Measurements from ENCODE around the gene GSE1. TPM values are rescaled to one million over a fixed set of nuclear protein-coding genes. Genes with fewer than 3 reads are reported as not detected.

The GSE1 gene
- polyA plus RNA-seq, 1 donor: 70.2 TPM

- no peak for DNase-seq
Observed at GRCh38 chr16:85574672-85575475, 38.2 kb upstream of the GSE1 start.

DNA sequence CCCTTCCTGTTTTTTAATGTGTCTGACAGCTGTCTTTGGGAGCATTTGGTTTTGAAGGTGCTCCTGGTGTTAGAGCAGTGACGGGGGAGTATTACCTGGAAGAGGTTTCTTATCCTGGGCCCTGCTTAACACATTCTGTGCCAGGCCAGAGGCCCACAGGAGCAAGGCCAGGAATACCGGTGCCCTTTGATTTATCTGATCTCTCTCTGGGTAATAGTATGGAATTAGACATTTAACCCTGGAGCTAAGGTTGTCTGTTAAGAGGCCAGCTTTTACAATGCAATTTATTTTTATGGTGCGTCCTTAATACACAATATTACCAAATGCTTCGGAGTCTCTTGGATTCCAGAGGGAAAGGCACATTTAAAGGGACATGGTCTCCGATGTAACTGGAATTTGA is 37.2 kb upstream of the GSE1 start:
- DNase-seq: no peak

- DNase-seq: no peak
Observed at GRCh38 chr16:85576944-85577343, 36.2 kb upstream of the GSE1 start.

GRCh38 chr16:85577899-85578598 is 35.1 kb upstream of the GSE1 start:
- no peak for DNase-seq

DNA sequence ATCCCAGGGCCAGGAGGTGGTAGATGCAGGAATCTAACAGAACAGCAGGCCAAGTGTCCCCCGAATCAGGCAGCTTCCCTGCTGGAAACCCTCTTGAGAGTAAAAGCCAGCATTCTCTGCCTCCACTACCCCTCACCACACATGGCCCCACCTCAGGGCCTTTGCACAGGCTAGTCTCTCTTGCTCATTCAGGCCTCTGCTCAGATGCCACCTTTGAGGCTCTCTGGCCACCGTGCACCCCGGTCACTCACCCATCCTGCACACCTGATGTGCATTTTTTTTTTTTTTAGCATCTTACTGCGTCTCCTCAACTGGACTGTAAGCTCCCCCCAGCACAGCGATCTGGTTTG is 34.5 kb upstream of the GSE1 start:
- no peak for DNase-seq

DNA sequence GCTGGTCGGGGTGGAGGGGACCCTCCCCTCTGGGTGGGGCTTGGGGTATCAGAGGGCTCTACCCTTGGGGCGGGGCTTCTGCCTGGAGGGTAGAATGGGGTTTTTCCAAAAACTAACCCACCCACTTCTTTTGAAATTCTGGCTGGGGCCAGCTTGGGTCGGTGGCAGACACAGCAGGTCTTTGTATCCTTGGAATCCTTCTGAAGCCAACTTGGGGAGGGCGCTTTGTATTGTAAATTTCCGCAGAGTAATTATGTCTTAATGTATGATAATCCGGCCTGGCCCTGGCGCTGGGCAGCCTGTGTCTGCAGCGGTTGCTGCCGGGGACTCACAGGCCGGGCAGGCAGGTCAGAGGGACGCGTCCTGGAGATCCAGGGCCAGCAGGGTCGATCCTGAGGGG is 33.9 kb upstream of the GSE1 start:
- no peak for DNase-seq

- no peak for DNase-seq
Observed at GRCh38 chr16:85579923-85580580, 33.1 kb upstream of the GSE1 start.

DNA sequence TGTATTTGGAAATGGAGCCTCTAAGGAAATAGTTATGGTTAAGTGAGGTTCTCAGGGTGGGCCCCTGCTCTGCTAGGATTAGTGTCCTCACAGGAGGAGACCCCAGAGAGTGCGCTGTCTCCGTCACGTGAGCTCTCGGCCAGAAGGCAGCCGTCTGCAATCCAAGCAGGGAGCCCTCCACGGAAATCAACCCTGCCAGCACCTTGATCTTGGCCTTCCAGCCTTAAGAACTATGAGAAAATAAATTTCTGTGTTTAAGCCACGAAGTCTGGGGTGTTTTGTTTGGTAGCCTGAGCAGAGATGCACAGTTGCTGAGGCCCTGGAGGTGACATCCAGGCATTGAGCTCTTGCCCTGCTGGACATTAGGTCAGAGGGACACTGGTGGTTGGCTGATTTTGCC is 32.4 kb upstream of the GSE1 start:
- no peak for DNase-seq

GRCh38 chr16:85582229-85582991 is 30.7 kb upstream of the GSE1 start:
- no peak for DNase-seq

DNA sequence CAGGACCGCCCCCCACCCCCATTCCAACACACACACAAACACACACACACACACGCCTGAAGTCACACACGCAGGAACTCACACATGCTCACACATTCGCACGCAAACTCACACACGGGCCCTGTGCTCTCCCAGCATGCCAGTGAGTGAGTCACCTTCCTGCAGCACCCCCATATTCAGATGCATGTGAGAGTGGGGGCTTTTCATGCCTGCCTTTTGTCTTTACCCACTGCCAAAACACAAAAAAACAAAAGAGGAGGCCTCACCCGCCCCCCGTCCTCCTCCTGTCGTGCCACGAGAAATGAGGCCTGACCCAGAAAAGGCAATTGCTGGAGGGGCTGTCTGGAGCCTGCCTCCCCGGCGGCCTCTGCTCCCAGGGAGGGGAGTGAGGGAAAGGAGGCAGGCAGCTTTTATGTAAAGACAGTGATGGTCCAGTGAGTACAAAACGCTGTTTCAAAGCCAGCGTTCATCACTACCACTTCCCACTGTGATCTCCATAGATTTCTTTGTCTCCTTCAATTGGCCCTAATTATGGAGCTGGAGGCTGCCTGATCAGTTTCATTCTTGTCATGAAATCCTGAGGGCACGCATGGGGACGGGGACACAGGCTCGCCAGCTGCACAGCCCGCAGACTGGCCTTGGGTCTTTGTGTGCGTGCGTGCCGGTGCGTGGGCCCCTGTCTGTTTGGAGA is 29.5 kb upstream of the GSE1 start:
- DNase-seq: no peak

DNA sequence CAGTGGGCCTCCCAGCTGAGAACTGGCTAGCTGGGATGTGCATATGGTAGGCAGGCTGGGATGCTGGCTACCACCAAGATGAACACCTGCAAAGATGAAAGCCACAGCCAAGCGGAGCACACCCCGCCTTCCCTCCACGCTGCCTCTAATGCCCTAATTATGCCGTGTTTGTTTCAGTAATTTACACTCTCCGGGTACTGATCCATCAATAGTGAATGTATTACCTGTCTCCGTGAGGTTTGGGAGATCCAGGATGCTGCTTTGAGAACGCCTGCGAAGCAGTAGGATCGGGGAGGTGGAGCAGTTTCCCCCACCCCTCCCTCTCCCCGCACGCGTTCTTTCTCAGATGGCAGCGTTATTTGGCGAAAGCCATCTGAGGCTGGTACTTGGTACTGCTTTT is 28.9 kb upstream of the GSE1 start:
- DNase-seq: no peak

GRCh38 chr16:85584819-85585282 is 28.3 kb upstream of the GSE1 start:
- no peak for DNase-seq

DNA sequence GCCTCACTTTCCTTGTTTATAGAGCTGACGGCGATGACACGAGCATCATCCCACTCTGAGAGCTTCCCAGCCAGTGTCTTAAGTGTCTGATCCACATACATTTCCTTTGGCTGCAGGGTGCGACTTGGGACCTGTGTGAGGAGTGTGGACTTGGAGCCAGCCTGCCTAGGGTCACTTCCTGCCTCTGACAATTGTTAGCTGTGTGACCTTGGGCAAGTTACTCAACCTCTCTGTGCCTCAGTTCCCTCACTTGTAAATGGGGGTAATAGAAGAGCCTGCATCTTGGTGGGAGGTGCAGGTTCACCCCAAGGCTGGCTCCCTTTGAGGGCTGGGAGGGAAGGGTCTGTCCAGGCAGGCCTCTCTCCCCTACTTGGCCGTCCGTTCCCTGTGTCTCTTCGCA is 27.4 kb upstream of the GSE1 start:
- DNase-seq: no peak

DNA sequence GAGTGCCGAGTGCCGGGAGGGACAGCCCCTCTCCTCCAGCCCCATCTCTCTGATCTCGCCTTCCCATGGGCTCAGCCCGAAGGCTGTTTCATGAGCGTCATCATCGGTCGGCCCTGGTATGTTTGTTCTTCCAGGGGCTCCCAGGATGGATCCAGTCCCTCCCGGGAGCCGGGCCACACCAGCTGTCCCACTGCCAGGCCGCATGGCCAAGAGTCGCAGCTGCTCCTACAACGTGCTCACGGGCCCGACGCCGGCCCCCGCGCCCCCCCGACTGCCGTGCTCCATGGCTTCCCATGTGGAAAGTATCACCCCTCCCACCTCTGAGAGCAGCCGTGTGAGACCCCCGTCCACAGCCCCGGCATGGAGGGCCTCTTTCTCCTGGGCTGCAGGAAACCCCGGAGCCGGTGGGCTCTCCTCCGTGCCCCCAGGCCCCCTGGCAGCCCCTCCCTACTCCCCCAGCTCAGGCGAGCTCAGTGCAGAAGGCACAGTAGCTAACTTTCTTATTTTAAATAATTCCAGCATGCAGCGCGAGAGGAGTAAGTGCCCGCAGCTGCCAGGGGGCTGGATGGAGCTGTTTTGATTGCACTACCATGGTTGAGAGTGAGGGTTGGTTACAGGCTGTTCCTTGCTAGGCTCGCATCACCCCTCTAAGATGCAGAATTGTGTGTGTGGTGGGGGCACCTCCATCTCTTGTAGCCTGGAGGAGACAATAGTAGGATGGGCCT is 26.6 kb upstream of the GSE1 start:
- peak; percentile 72 for DNase-seq

- DNase-seq: no peak
Observed at GRCh38 chr16:85587762-85588556, 25.2 kb upstream of the GSE1 start.

- DNase-seq: no peak
Observed at GRCh38 chr16:85588562-85589503, 24.3 kb upstream of the GSE1 start.

GRCh38 chr16:85589688-85590505 is 23.2 kb upstream of the GSE1 start:
- no peak for DNase-seq

GRCh38 chr16:85590506-85590832 is 22.7 kb upstream of the GSE1 start:
- DNase-seq: no peak

DNA sequence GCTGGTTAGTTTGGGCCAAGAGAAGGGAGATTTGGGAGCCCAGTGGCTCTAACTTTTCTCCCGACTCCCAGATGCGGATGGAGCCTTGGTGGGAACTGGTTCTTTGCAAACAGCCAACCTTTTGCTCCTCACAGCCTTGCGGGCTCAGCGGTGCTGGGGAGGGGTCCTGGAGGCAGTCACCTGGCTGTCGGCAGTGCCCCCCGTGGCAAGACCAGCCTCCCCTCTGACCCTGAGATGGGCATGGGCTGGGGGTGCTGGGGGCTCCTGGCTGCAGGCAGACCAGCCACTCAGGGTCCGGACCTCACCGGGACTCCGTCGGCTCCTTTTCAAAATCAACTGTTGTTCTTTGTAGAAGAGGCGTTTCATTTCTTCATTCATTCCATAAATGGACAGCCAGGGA is 21.7 kb upstream of the GSE1 start:
- DNase-seq: no peak

Data from hindlimb muscle (tissue), 1 donor.